ENCODE measurements around the gene GRIK1.

The GRIK1 gene

GRCh38 chr21:29661672-29662442 lies 277.9 kb downstream of the GRIK1 start:
- no peak for DNase-seq

GRCh38 chr21:29660047-29660720 lies 279.6 kb downstream of the GRIK1 start:
- no peak for DNase-seq

GRCh38 chr21:29658934-29659203 lies 280.9 kb downstream of the GRIK1 start:
- no peak for DNase-seq

GRCh38 chr21:29658177-29658933 lies 281.4 kb downstream of the GRIK1 start:
- DNase-seq = no peak

GRCh38 chr21:29657240-29657989 lies 282.4 kb downstream of the GRIK1 start:
- no peak for DNase-seq

- DNase-seq = no peak
Observed at GRCh38 chr21:29656504-29657239, 283.1 kb downstream of the GRIK1 start.

GRCh38 chr21:29655577-29655976 lies 284.2 kb downstream of the GRIK1 start:
- DNase-seq = no peak

GRCh38 chr21:29654855-29655254 lies 284.9 kb downstream of the GRIK1 start:
- no peak for DNase-seq

- no peak for DNase-seq
Observed at GRCh38 chr21:29654203-29654602, 285.6 kb downstream of the GRIK1 start.

- DNase-seq = no peak
Observed at GRCh38 chr21:29650523-29651022, 289.2 kb downstream of the GRIK1 start.

- no peak for DNase-seq
Observed at GRCh38 chr21:29649406-29649814, 290.4 kb downstream of the GRIK1 start.

- no peak for DNase-seq
Observed at GRCh38 chr21:29648710-29649240, 291.0 kb downstream of the GRIK1 start.

- DNase-seq = no peak
Observed at GRCh38 chr21:29647353-29647781, 292.4 kb downstream of the GRIK1 start.

GRCh38 chr21:29645666-29646553 lies 293.9 kb downstream of the GRIK1 start:
- no peak for DNase-seq

- DNase-seq = no peak
Observed at GRCh38 chr21:29643289-29643688, 296.5 kb downstream of the GRIK1 start.

- DNase-seq = no peak
Observed at GRCh38 chr21:29642551-29643245, 297.1 kb downstream of the GRIK1 start.

GRCh38 chr21:29641635-29642550 lies 297.9 kb downstream of the GRIK1 start:
- DNase-seq = no peak

GRCh38 chr21:29641001-29641634 lies 298.7 kb downstream of the GRIK1 start:
- DNase-seq = no peak

- no peak for DNase-seq
Observed at GRCh38 chr21:29640080-29640508, 299.7 kb downstream of the GRIK1 start.
